ENCODE results near the gene SH3RF2. TPM values are rescaled to one million over a fixed set of nuclear protein-coding genes. Genes with fewer than 3 reads are reported as not detected.

The SH3RF2 gene
- polyA plus RNA-seq, 1 experiment: 0.45 TPM

- no peak for DNase-seq (ENCODE audit: low read depth)
- TF ChIP-seq, protein P1, sequence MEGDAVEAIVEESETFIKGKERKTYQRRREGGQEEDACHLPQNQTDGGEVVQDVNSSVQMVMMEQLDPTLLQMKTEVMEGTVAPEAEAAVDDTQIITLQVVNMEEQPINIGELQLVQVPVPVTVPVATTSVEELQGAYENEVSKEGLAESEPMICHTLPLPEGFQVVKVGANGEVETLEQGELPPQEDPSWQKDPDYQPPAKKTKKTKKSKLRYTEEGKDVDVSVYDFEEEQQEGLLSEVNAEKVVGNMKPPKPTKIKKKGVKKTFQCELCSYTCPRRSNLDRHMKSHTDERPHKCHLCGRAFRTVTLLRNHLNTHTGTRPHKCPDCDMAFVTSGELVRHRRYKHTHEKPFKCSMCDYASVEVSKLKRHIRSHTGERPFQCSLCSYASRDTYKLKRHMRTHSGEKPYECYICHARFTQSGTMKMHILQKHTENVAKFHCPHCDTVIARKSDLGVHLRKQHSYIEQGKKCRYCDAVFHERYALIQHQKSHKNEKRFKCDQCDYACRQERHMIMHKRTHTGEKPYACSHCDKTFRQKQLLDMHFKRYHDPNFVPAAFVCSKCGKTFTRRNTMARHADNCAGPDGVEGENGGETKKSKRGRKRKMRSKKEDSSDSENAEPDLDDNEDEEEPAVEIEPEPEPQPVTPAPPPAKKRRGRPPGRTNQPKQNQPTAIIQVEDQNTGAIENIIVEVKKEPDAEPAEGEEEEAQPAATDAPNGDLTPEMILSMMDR (IDR thresholded peaks at IDR 0.05; ENCODE audit: insufficient read depth, low read depth, low read length): no peak
- ChIA-PET CTCF (interaction anchor here (1.4 kb wide), 1 partner anchor 18 kb away, joined by 3 read pairs; no protein-coding TSS in a partner anchor), POLR2A (no interaction called here)
- no peak overlapping the region for H3K4me3 ChIP-seq (ENCODE audit: low read depth, low read length)
- no peaks in the 10 kb centered on the region for H3K27me3 ChIP-seq (ENCODE audit: control insufficient read depth, insufficient read depth, low read length)
- peaks cover 3% of the 10 kb centered on the region; the same call in 1 of the 2 replicates for H3K36me3 ChIP-seq (ENCODE audit: control insufficient read depth, insufficient read depth, low read length)
Observed at GRCh38 chr5:146112476-146112875, 176.1 kb downstream of the SH3RF2 start.

Other genes with a start within 250 kb of the SH3RF2 start
- 3.0 and 4.3 TPM in 2 replicates for gene PRELID2, start 101.2 kb upstream of the SH3RF2 start, polyA plus RNA-seq (2011; rRNA removed)
- gene GRXCR2, start 63.6 kb upstream of the SH3RF2 start, polyA plus RNA-seq (2011; rRNA removed): not detected in 2 replicates
- 0.33 TPM in 2 replicates for gene PLAC8L1, start 169.0 kb downstream of the SH3RF2 start, polyA plus RNA-seq (2011; rRNA removed)
- 8.5 and 24.6 TPM in 2 replicates for gene LARS1, start 246.1 kb downstream of the SH3RF2 start, polyA plus RNA-seq (2011; rRNA removed)